Calu3 (cell line): ENCODE measurements around the gene HECA. TPM values are rescaled to one million over a fixed set of nuclear protein-coding genes. Genes with fewer than 3 reads are reported as not detected.

Source experiments
- BruUV-seq: library from RNA; stranded (reverse); fragments of 400-500 nt; replicated peaks from 2 replicates; lab custom pipeline; 2021; lab: Mats Ljungman, UMichigan
- CTCF ChIA-PET: fragments of 300-600 bp; sonication (Branson Sonifier 250); formaldehyde crosslinking; loops from one replicate; lab custom pipeline; 2022; ENCODE audit warnings: antibody characterized with exemption; lab: Charles Lee
- DNase-seq: peaks from one replicate; pipeline ENCODE4 v3.0.0; 2022
- H3K27ac Mint-ChIP-seq: one replicate; pipeline ENCODE4 v1.8.0; 2022; ENCODE audit warnings: mixed read lengths; ENCODE audit not compliant: unreplicated experiment
- H3K27me3 Mint-ChIP-seq: one replicate; pipeline ENCODE4 v1.8.0; 2022; ENCODE audit warnings: mixed read lengths; ENCODE audit not compliant: unreplicated experiment
- H3K36me3 Mint-ChIP-seq: one replicate; pipeline ENCODE4 v1.8.0; 2022; ENCODE audit warnings: mild to moderate bottlenecking, moderate library complexity, mixed read lengths; ENCODE audit not compliant: insufficient read depth, unreplicated experiment
- H3K4me1 Mint-ChIP-seq: one replicate; pipeline ENCODE4 v1.8.0; 2022; ENCODE audit warnings: mild to moderate bottlenecking, low read depth, mixed read lengths; ENCODE audit not compliant: unreplicated experiment
- H3K4me3 Mint-ChIP-seq: one replicate; pipeline ENCODE4 v1.8.0; 2022; ENCODE audit warnings: mild to moderate bottlenecking, low read depth, moderate library complexity, mixed read lengths; ENCODE audit not compliant: unreplicated experiment
- H3K9me3 Mint-ChIP-seq: one replicate; pipeline ENCODE4 v1.8.0; 2022; ENCODE audit warnings: low read depth, mixed read lengths; ENCODE audit not compliant: unreplicated experiment
- CTCF ChIP-seq: fragments of 200-600 bp; IDR thresholded peaks from one replicate; pipeline ENCODE4 v1.8.0; 2022; ENCODE audit warnings: antibody characterized with exemption; ENCODE audit not compliant: unreplicated experiment
- intact Hi-C: fragments of 100-400 bp; cut with micrococcal nuclease; formaldehyde crosslinking; loops from one replicate; pipeline ENCODE4 v1.10.0; 2022; ENCODE audit not compliant: unreplicated experiment
- total RNA-seq: library from RNA; stranded (reverse); gene quantifications from 2 replicates; pipeline ENCODE4 v1.2.3, GENCODE V29; 2022

Gene HECA
- total RNA-seq, 1 experiment from 2014 or later = 7.1 TPM

GRCh38 chr6:139145661-139146060, 10.8 kb downstream of the HECA start:
- no peak for DNase-seq
- H3K36me3 Mint-ChIP-seq = no peaks in the 10 kb centered on the region
- CTCF ChIA-PET = no interaction called here
- no peak for TF ChIP-seq CTCF
- intact Hi-C loops = no loop called here
- no peaks in the 10 kb centered on the region for H3K4me1 Mint-ChIP-seq
- H3K27ac Mint-ChIP-seq = no peak overlapping the region
- no peak overlapping the region for H3K4me3 Mint-ChIP-seq
- no peaks in the 10 kb centered on the region for H3K9me3 Mint-ChIP-seq
- no peaks in the 10 kb centered on the region for H3K27me3 Mint-ChIP-seq
- BruUV-seq = no TSS peak

- BruUV-seq = no TSS peak
- H3K9me3 Mint-ChIP-seq = no peaks in the 10 kb centered on the region
- no peak for TF ChIP-seq CTCF
- H3K27ac Mint-ChIP-seq = no peak overlapping the region
- CTCF ChIA-PET = no interaction called here
- no peaks in the 10 kb centered on the region for H3K4me1 Mint-ChIP-seq
- no peak overlapping the region for H3K4me3 Mint-ChIP-seq
- intact Hi-C loops = no loop called here
- no peaks in the 10 kb centered on the region for H3K36me3 Mint-ChIP-seq
- no peak for DNase-seq
- H3K27me3 Mint-ChIP-seq = no peaks in the 10 kb centered on the region
These were observed 11.4 kb downstream of the HECA start for GRCh38 chr6:139146317-139146726.

- Mint-ChIP-seq H3K4me3 (no peak overlapping the region), H3K9me3 (no peaks in the 10 kb centered on the region)
These were observed 12.7 kb downstream of the HECA start for GRCh38 chr6:139147628-139148027.

GRCh38 chr6:139148557-139149235, 13.8 kb downstream of the HECA start:
- BruUV-seq = no TSS peak
- Mint-ChIP-seq H3K27me3 (no peaks in the 10 kb centered on the region), H3K4me3 (no peak overlapping the region), H3K9me3 (no peaks in the 10 kb centered on the region), H3K4me1 (no peaks in the 10 kb centered on the region), H3K36me3 (no peaks in the 10 kb centered on the region), H3K27ac (no peak overlapping the region)
- CTCF ChIA-PET = no interaction called here
- no peak for DNase-seq
- intact Hi-C loops = no loop called here
- no peak for TF ChIP-seq CTCF

More at GRCh38 chr6:139147628-139148027, 12.7 kb downstream of the HECA start:
- H3K4me1 Mint-ChIP-seq = no peaks in the 10 kb centered on the region
- no peak for DNase-seq
- H3K27ac Mint-ChIP-seq = no peak overlapping the region
- no peaks in the 10 kb centered on the region for H3K27me3 Mint-ChIP-seq
- no peaks in the 10 kb centered on the region for H3K36me3 Mint-ChIP-seq
- BruUV-seq = no TSS peak
- intact Hi-C loops = no loop called here
- CTCF ChIA-PET = no interaction called here
- no peak for TF ChIP-seq CTCF
